ENCODE data around the gene LRRN4.
A peak's percentile ranks its signal among the peaks of the same experiment; 100 is the strongest.

The LRRN4 gene

GRCh38 chr20:6053776-6054688, at the start of gene LRRN4:
Gene LRRN4 (minus strand): TSS chr20:6054060. CDS start chr20:6052799, 1,261 bp downstream.
- DNase-seq (ENCODE audit: low spot score): no peak

- no peak for DNase-seq (ENCODE audit: low spot score)
Observed at GRCh38 chr20:6103301-6103700, 49.4 kb upstream of the LRRN4 start.

GRCh38 chr20:6101346-6101745, 47.5 kb upstream of the LRRN4 start:
- no peak for DNase-seq (ENCODE audit: low spot score)

GRCh38 chr20:6100246-6100645, 46.4 kb upstream of the LRRN4 start:
- DNase-seq (ENCODE audit: low spot score): no peak

GRCh38 chr20:6099819-6100218, 46.0 kb upstream of the LRRN4 start:
- no peak for DNase-seq (ENCODE audit: low spot score)

GRCh38 chr20:6095409-6095808, 41.5 kb upstream of the LRRN4 start:
- DNase-seq (ENCODE audit: low spot score): no peak

GRCh38 chr20:6094565-6094964, 40.7 kb upstream of the LRRN4 start:
- no peak for DNase-seq (ENCODE audit: low spot score)

- no peak for DNase-seq (ENCODE audit: low spot score)
Observed at GRCh38 chr20:6094063-6094462, 40.2 kb upstream of the LRRN4 start.

GRCh38 chr20:6091661-6092060, 37.8 kb upstream of the LRRN4 start:
- no peak for DNase-seq (ENCODE audit: low spot score)

- DNase-seq (ENCODE audit: low spot score): no peak
Observed at GRCh38 chr20:6086868-6087267, 33.0 kb upstream of the LRRN4 start.

GRCh38 chr20:6083926-6084325, 30.1 kb upstream of the LRRN4 start:
- no peak for DNase-seq (ENCODE audit: low spot score)

GRCh38 chr20:6081236-6081635, 27.4 kb upstream of the LRRN4 start:
- no peak for DNase-seq (ENCODE audit: low spot score)

GRCh38 chr20:6079016-6079415, 25.2 kb upstream of the LRRN4 start:
- DNase-seq (ENCODE audit: low spot score): no peak

- DNase-seq (ENCODE audit: low spot score): no peak
Observed at GRCh38 chr20:6075428-6076219, 21.8 kb upstream of the LRRN4 start.

- no peak for DNase-seq (ENCODE audit: low spot score)
Observed at GRCh38 chr20:6074784-6075183, 20.9 kb upstream of the LRRN4 start.

GRCh38 chr20:6074145-6074561, 20.3 kb upstream of the LRRN4 start:
- peak; percentile 11 for DNase-seq (ENCODE audit: low spot score)

- DNase-seq (ENCODE audit: low spot score): no peak
Observed at GRCh38 chr20:6070829-6071695, 17.2 kb upstream of the LRRN4 start.

GRCh38 chr20:6069669-6070068, 15.8 kb upstream of the LRRN4 start:
- DNase-seq (ENCODE audit: low spot score): no peak

- DNase-seq (ENCODE audit: low spot score): no peak
Observed at GRCh38 chr20:6067763-6068318, 14.0 kb upstream of the LRRN4 start.

- no peak for DNase-seq (ENCODE audit: low spot score)
Observed at GRCh38 chr20:6066582-6066981, 12.7 kb upstream of the LRRN4 start.

- DNase-seq (ENCODE audit: low spot score): no peak
Observed at GRCh38 chr20:6061544-6061943, 7.7 kb upstream of the LRRN4 start.

- no peak for DNase-seq (ENCODE audit: low spot score)
Observed at GRCh38 chr20:6060213-6060612, 6.4 kb upstream of the LRRN4 start.
